ENCODE data around the gene CELF4.
A peak's percentile ranks its signal among the peaks of the same experiment; 100 is the strongest.

The CELF4 gene

GRCh38 chr18:37395631-37396030 lies 170.0 kb downstream of the CELF4 start:
- H3K4me3 ChIP-seq (ENCODE audit: low read depth, low read length), result no peak overlapping the region

DNA sequence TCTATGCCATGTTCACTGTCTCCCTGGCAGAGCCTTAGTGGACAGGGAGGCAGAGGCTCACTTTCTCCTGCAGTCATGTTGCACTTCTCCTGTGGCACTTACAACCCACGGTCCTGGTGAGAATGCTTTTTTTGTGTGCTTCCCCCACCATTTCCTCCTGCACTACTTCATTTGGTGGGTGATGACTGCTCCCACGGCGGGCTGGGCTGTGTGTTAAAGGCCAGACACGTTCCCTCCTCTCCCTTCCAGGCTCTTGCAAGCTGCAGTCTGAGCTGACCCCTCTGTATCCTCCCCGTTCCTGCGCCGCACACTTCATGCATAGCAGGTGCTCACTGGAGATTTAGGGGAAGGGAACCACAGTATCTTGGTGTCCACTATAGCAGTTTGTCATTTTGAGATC lies 170.5 kb downstream of the CELF4 start:
- H3K4me3 ChIP-seq (ENCODE audit: low read depth, low read length), result no peak overlapping the region

DNA sequence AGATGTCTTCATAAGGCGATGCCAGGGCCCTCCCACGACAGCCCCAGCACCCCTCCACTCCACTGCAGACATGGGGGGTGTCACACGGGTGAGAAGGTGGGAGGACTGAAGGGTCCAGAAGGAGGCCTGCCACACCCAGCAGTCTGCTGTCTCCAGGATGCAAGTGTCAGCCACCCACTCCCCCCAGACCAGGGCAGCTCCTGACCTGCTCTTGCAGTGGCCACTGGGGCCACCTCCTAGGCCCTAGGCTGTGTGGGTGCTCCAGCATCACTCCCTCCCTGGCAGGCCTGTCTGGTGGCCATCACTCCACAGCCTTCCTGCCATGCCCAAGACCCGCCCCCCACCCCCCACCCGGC lies 171.0 kb downstream of the CELF4 start:
- no peak overlapping the region for H3K4me3 ChIP-seq (ENCODE audit: low read depth, low read length)

DNA sequence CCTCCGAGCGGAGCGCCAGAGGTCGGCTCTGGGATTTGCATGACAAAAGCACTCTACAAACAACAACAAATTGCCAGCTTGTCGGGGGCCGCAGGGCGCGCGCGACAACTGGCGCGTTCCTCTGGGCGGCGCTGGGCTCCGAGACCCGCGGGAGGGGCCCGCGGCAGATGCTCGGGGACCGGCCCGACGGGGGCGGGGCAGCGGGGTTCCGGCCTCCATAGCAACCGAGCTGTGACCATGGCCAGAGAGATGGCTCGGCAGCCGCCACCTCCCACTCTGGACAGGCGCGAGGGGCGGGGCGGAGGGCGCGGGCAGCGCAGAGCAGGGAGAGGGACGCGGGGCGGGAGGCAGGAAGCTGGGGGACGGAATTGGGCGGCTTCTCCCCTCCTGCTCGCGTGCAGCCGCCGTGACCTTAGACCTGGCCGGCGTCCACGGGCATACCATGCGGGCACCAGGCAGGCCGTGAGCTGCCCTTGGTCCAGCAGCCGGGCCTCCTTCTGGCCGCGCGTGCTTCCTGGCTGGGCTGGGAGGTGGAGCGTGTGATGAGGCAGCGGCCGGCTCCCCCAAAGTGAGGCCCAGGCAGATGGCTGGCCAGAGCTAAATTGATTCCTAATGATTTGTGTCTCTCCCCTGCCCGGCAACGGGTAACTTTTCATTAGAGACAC lies 171.5 kb downstream of the CELF4 start:
- peak overlapping the region; percentile 13 for H3K4me3 ChIP-seq (ENCODE audit: low read depth, low read length)

- no peak overlapping the region for H3K4me3 ChIP-seq (ENCODE audit: low read depth, low read length)
Observed at GRCh38 chr18:37393221-37393827, 172.3 kb downstream of the CELF4 start.

DNA sequence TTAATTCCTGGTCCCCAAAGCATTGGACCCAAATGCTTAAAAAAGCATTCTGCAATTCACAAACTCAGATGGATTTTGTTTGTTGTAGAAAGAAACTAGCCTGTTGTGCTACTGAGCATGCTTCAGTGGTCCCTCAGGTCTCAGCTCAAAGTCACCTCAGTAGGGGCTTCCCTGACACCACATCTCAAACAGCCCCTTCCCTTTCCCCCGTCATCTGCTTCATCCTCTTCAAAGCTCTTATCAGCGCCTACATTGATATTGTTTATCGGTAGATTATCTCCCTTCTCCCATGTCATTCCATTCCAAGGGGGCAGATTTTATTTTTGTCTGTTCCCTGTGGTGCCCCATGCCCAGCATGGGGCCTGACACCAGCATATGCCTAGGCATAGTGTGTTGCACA lies 172.9 kb downstream of the CELF4 start:
- no peak overlapping the region for H3K4me3 ChIP-seq (ENCODE audit: low read depth, low read length)

DNA sequence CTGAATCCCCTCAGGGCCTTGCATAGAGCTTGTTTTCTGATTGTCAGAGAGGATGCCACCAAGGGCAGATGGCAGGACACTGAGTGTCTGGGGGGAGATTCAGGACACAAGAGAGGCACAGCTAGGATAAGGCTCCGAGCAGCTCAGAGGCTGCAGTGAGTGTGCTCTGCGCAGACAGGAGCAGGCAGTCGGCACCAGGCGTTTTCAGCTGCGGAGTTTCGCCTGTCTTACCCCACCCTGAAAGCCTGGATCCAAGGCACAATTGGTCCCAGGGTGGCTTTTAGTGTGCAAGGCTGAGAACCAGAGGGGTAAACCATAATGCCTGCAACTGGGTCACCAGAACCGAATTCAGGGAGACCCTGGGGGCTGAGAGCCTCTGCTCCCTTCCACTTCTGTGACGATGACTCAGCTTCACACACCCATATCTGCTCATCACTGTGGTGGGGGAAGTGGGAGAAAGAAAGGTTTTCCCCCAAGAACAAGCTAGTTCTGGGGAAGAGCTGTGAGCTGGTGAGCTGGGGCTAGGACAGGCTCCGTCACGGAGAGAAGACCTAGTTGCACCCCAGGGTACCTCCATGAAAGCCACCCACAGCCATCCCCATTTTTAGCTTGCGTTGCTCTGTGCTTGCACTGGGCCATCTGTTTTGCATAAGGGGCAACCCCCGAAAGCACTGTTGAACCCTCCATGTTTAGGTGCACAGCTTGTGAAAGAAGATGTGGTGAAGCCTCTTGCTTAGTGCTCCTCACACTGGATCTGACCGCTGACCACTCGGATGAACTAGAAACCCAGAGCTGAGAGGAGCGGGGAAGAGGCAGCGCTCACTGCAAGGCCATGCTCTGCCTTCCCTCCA lies 173.7 kb downstream of the CELF4 start:
- H3K4me3 ChIP-seq (ENCODE audit: low read depth, low read length), result no peak overlapping the region

DNA sequence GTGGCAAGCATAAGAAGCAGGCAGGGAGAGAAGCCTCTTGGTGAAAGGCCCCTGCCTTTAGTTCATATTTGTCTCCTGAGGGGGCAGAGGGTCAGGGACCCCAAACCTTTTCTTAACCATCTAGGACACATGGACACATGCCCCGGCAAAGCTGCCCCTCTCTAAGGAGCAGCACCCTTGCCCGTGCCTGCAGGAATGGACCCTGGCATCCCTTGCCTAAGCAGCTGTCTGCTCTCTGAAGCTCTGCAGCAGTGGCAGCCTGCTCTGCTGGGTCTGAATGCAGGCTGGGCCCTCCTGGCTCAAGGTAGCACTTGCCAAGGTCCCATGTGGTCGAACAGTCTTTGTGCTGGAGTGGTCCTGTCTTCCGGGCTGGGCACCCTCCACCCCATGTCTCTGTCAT lies 174.4 kb downstream of the CELF4 start:
- H3K4me3 ChIP-seq (ENCODE audit: low read depth, low read length), result no peak overlapping the region

DNA sequence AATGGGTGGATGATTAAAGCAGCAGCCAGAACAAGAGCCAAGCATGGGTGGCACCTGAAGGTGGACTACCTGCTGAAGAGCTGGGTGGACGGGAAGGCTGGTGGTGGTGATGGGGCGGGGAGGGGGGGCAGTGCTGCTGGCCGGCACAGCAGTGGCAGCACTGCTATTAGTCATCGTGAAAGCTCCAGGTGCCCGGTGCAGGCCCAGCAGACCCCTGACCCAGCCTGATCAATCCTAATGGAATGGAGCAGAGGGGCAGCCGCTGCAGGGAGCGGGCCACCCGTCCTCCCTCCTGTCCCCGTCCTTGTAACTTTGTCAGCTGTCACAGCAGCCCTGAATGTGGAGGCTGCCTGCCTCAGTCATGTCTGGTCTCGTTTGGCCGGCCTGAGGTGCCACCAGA lies 174.9 kb downstream of the CELF4 start:
- H3K4me3 ChIP-seq (ENCODE audit: low read depth, low read length), result no peak overlapping the region

DNA sequence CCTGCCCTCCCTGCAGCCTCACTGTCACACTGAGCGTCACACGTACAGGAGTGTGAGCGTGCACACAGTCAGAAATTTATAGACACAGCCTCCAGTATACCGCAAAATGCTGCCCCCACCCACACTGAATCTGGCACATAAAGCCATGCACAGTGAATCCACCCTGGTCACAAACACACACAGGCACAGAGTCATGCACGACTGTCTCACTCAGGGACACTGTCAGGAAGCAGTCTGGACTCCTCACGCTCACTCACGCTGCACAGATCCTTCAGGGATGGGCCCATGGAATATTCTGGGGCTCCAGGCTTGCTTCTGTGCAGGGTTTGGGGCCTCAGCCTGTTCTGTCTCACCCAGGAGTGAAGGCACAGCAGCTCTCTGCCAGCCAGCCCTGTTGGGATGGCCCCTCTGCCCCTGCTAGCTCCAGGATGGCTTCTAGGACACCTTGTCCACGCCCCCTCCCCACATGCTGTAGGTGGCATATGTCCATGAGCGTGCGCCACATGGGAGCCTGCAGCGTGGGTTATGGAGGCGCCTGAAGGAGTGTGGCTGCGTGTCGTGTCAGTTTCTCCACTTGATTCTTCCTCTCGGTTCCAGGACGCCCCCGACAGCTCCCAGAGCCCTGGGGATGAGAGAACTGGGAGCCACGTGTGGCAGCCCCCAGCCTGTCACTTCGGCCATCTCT lies 175.8 kb downstream of the CELF4 start:
- H3K4me3 ChIP-seq (ENCODE audit: low read depth, low read length), result no peak overlapping the region

- H3K4me3 ChIP-seq (ENCODE audit: low read depth, low read length), result no peak overlapping the region
Observed at GRCh38 chr18:37389041-37389440, 176.6 kb downstream of the CELF4 start.

DNA sequence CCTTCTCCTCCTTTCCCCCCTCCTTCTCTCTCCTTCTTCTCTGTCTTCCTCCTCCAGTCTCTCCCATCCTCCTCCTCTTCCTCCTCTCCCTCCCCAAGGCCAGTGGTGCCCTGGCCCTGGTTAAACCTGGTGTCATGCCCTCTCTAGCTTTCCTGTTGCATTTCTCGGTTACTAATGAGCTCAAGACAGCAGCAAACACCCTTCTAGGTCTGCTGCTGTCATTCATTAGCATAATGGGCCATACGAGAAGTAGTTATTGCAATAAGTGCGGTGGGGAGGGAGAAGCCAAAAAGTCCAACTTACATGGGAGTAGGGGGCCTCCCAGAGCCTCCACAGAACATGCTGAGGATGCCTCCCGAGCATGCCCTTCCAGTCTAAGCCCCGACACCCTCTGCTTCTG lies 177.2 kb downstream of the CELF4 start:
- no peak overlapping the region for H3K4me3 ChIP-seq (ENCODE audit: low read depth, low read length)

GRCh38 chr18:37385846-37386778 lies 179.5 kb downstream of the CELF4 start:
- H3K4me3 ChIP-seq (ENCODE audit: low read depth, low read length), result no peak overlapping the region

DNA sequence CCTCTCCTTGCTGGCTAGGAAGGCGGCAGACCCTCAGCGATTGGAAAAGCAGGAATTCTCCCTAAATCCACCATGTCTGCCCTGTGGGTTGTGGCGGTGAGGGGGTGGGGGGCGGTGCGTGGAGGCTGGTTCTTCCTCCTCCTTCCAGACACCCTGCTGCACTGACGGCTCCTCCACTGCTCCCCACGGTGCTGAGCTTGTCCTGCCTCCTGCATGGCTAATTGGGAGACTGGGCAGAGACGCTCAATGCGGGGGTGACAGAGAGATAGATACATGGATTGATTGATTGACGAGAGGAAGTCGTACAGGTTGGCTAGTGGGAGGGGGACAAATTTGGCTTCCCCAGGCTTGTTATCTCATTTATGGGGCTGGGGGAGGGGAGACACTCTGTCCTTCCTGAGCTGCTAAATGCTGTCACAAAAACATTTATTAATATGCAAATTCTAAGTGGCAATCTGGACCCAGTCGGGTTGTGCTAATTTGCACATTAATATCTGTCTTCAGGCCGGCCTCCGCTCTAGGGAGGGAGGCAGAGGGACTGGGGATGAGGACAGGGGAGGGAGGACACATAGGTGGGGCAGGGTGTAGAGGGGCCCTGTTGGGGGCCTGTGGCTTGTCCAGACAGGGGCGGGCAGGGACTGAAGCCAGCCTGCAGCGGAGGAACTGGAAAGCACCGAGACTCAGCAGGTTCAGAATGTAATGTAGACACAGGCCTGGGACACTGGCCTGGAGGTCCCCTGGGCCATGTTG lies 181.6 kb downstream of the CELF4 start:
- H3K4me3 ChIP-seq (ENCODE audit: low read depth, low read length), result no peak overlapping the region

- H3K4me3 ChIP-seq (ENCODE audit: low read depth, low read length), result no peak overlapping the region
Observed at GRCh38 chr18:37383036-37383785, 182.4 kb downstream of the CELF4 start.

DNA sequence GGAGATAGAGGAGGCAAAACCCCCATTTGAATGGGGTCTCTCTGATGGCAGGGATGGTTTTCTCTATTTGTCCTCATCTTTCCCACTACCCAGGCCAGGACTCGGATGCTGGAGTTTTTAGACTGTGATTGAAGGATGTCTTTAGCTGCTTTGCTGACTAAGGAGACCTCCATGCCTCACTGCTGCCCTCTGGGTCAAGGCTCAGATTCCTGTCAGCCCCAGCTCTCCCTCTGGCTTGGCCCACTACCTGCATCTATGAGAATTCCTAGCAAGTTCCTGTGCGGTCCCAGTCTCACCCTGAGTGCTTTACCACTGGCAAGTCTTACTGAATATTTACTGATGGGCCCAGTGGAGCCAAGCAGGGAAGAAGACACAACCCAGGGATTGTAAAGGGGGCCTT lies 184.0 kb downstream of the CELF4 start:
- H3K4me3 ChIP-seq (ENCODE audit: low read depth, low read length), result no peak overlapping the region

DNA sequence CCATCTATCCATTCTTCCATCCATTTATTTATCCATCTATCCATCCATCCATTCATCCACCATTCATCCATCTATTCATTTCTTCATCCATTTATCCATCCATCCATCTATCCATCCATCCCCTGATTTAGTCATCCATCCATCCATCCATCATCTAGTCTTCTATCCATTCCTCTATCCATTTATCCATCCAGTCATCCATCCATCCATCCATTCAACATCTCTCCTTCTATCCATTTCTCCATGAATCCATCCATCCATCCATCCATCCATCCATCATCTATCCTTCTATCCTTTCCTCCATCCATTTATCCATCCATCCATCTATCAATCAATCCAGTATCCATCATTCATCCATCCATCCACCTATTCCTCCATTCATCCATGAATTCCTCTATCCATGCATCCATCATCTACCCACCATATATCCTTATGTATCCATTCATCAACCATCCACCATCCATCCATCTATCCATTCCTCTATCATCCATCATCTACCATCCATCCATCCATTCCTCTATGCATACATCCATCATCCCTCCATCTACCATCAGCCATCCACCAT lies 185.0 kb downstream of the CELF4 start:
- H3K4me3 ChIP-seq (ENCODE audit: low read depth, low read length), result no peak overlapping the region

GRCh38 chr18:37378336-37379010 lies 187.1 kb downstream of the CELF4 start:
- no peak overlapping the region for H3K4me3 ChIP-seq (ENCODE audit: low read depth, low read length)

Measured in iPS-11a (cell line).